ENCODE measurements around the gene SENP8. TPM values are rescaled to one million over a fixed set of nuclear protein-coding genes. Genes with fewer than 3 reads are reported as not detected.

Gene SENP8
- total RNA-seq, 2 experiments from 2014 or later: 3.0 to 3.4 TPM

GRCh38 chr15:72139667-72140066, 21.5 kb downstream of the SENP8 start:
- Mint-ChIP-seq H3K27me3 (no peaks in the 10 kb centered on the region), H3K4me1 (peaks cover 2% of the 10 kb centered on the region), H3K9me3 (ENCODE audit: low read depth) (no peaks in the 10 kb centered on the region), H3K27ac (no peak overlapping the region), H3K36me3 (ENCODE audit: low read depth) (no peaks in the 10 kb centered on the region), H3K4me3 (no peak overlapping the region)
- intact Hi-C loops (cut with DNase I, micrococcal nuclease): no loop called here
- POLR2A ChIA-PET: no interaction called here
- ATAC-seq (no peak), DNase-seq (no peak)
- CTCF ChIA-PET: interaction anchor here (0.6 kb wide), 1 partner anchor 53 kb away, joined by 3 read pairs; no protein-coding TSS in a partner anchor

DNA sequence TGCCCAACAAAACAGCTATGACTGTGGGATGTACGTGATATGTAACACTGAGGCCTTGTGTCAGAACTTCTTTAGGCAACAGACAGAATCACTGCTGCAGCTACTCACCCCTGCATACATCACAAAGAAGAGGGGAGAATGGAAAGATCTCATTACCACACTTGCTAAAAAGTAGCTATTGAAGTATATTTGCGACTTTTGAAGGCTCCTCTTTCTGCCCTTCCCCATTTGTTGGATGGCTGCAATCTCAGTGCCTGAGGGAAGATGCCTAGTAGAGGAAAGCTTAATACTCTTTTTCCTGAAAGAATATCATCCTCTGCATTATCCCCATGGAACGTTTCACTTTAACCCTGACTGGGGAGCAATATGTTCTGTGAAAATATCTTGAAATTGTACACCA, 21.9 kb downstream of the SENP8 start:
- Mint-ChIP-seq H3K9me3 (ENCODE audit: low read depth) (no peaks in the 10 kb centered on the region), H3K27me3 (no peaks in the 10 kb centered on the region), H3K27ac (no peak overlapping the region), H3K4me3 (no peak overlapping the region), H3K4me1 (peaks cover 2% of the 10 kb centered on the region), H3K36me3 (ENCODE audit: low read depth) (no peaks in the 10 kb centered on the region)
- no peak for DNase-seq
- intact Hi-C loops (cut with DNase I, micrococcal nuclease): no loop called here
- ChIA-PET CTCF (interaction anchor here (0.6 kb wide), 1 partner anchor 53 kb away, joined by 3 read pairs; no protein-coding TSS in a partner anchor), POLR2A (no interaction called here)
- no peak for ATAC-seq

- no peaks in the 10 kb centered on the region for H3K36me3 Mint-ChIP-seq (ENCODE audit: low read depth)
- H3K27ac Mint-ChIP-seq: no peak overlapping the region
- H3K4me3 Mint-ChIP-seq: no peak overlapping the region
- ATAC-seq (no peak), DNase-seq (no peak)
- POLR2A ChIA-PET: no interaction called here
- H3K9me3 Mint-ChIP-seq (ENCODE audit: low read depth): no peaks in the 10 kb centered on the region
- no peaks in the 10 kb centered on the region for H3K27me3 Mint-ChIP-seq
- intact Hi-C loops (cut with DNase I, micrococcal nuclease): no loop called here
- CTCF ChIA-PET: interaction anchor here (1.0 kb wide), 1 partner anchor 15 kb away, joined by 3 read pairs; no protein-coding TSS in a partner anchor
- peaks cover 2% of the 10 kb centered on the region for H3K4me1 Mint-ChIP-seq
Observed at GRCh38 chr15:72141171-72142084, 23.2 kb downstream of the SENP8 start.

DNA sequence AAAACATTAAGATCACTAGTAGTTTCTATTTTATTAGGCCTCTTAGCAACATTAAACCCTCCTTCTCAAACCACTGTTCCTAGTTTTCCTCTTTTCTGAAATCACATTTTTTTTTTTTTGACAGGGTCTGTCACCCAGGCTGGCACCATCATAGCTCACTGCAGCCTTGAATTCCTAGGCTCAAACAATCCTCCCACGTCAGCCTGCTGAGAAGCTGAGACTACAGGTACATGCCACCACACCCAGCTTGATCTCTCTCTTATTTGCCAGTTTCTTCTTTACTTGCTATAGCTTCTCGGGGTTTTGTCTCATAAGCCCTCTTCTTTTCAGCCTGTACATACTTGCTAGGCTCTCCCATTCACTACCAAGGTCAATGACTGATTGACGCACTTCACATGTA, 28.0 kb downstream of the SENP8 start:
- H3K27ac Mint-ChIP-seq: no peak overlapping the region
- DNase-seq: no peak
- no peaks in the 10 kb centered on the region for H3K9me3 Mint-ChIP-seq (ENCODE audit: low read depth)
- POLR2A ChIA-PET: no interaction called here
- H3K27me3 Mint-ChIP-seq: no peaks in the 10 kb centered on the region
- no peaks in the 10 kb centered on the region for H3K36me3 Mint-ChIP-seq (ENCODE audit: low read depth)
- CTCF ChIA-PET: interaction anchor here (0.6 to 2.5 kb wide), 5 partner anchors 9 to 348 kb away, joined by 3 to 9 read pairs (median 3); no protein-coding TSS in a partner anchor
- ATAC-seq: no peak
- H3K4me1 Mint-ChIP-seq: peaks cover 2% of the 10 kb centered on the region
- intact Hi-C loops (cut with DNase I, micrococcal nuclease): loop anchor here in 1 of 2 experiments (5.0 kb wide), 1 partner anchor 799 kb away; no protein-coding TSS in a partner anchor
- H3K4me3 Mint-ChIP-seq: no peak overlapping the region

DNA sequence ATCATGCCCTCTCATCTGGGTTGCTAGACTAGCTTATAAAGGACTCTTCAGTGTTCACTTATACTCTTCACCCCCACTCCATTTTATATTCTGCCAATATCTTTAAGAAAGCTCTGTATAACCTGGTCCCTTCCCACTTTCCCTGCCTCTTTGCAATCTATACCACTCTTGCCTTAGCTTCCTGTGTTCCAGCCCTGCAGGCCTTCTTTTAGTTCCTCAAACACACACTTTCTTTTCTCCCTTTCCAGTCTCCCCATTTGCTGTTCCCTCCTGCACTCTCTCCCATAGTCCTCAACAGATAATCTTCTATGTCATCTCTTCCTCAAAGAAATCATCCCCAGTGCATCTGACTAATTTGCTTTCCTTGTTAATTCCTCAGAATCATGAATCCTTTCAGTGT, 28.7 kb downstream of the SENP8 start:
- no peaks in the 10 kb centered on the region for H3K9me3 Mint-ChIP-seq (ENCODE audit: low read depth)
- no peak for ATAC-seq
- no peaks in the 10 kb centered on the region for H3K4me1 Mint-ChIP-seq
- no peak overlapping the region for H3K4me3 Mint-ChIP-seq
- intact Hi-C loops (cut with DNase I, micrococcal nuclease): loop anchor here in 1 of 2 experiments (5.0 kb wide), 1 partner anchor 800 kb away; no protein-coding TSS in a partner anchor
- no peaks in the 10 kb centered on the region for H3K27me3 Mint-ChIP-seq
- no peak overlapping the region for H3K27ac Mint-ChIP-seq
- DNase-seq: no peak
- H3K36me3 Mint-ChIP-seq (ENCODE audit: low read depth): no peaks in the 10 kb centered on the region
- POLR2A ChIA-PET: no interaction called here
- CTCF ChIA-PET: interaction anchor here (0.6 to 2.5 kb wide), 3 partner anchors 9 to 348 kb away, joined by 3 to 9 read pairs (median 3); no protein-coding TSS in a partner anchor

DNA sequence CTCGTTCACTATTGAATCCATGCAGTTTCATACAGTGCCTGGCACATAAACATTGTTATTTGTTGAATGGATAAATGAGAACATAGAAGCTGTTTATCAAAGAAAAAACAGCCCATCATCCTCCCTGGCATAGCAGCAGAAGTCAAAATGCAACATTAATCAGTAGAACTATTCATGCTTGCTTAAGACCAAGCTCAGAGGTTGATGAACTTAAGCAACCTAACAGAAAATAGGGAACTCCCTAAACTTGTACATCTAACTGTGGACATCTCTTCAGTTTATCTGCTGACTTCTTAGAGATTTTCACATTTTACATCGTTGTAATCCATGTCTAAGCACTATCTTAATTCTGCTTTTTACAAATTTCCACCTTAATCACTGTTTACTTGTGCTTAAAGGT, 29.2 kb downstream of the SENP8 start:
- H3K36me3 Mint-ChIP-seq (ENCODE audit: low read depth): no peaks in the 10 kb centered on the region
- ChIA-PET POLR2A (no interaction called here), CTCF (interaction anchor here (2.5 kb wide), 1 partner anchor 8 kb away, joined by 9 read pairs; no protein-coding TSS in a partner anchor)
- H3K9me3 Mint-ChIP-seq (ENCODE audit: low read depth): no peaks in the 10 kb centered on the region
- no peaks in the 10 kb centered on the region for H3K4me1 Mint-ChIP-seq
- intact Hi-C loops (cut with DNase I, micrococcal nuclease): loop anchor here in 1 of 2 experiments (5.0 kb wide), 1 partner anchor 800 kb away; no protein-coding TSS in a partner anchor
- no peak for ATAC-seq
- H3K27ac Mint-ChIP-seq: no peak overlapping the region
- no peaks in the 10 kb centered on the region for H3K27me3 Mint-ChIP-seq
- no peak overlapping the region for H3K4me3 Mint-ChIP-seq
- DNase-seq: no peak

- Mint-ChIP-seq H3K27me3 (peaks cover 2% of the 10 kb centered on the region), H3K36me3 (ENCODE audit: low read depth) (no peaks in the 10 kb centered on the region), H3K4me3 (no peak overlapping the region), H3K27ac (no peak overlapping the region), H3K9me3 (ENCODE audit: low read depth) (no peaks in the 10 kb centered on the region), H3K4me1 (peaks cover 5% of the 10 kb centered on the region)
- ATAC-seq: no peak
- ChIA-PET POLR2A (no interaction called here), CTCF (interaction anchor here (0.8 to 2.3 kb wide), 6 partner anchors 9 to 1730 kb away, joined by 4 to 9 read pairs (median 4); no protein-coding TSS in a partner anchor)
- intact Hi-C loops (cut with DNase I, micrococcal nuclease): no loop called here
- no peak for DNase-seq
Observed at GRCh38 chr15:72153269-72154000, 35.2 kb downstream of the SENP8 start.

GRCh38 chr15:72154316-72154715, 36.1 kb downstream of the SENP8 start:
- Mint-ChIP-seq H3K27ac (no peak overlapping the region), H3K4me1 (peaks cover 5% of the 10 kb centered on the region), H3K4me3 (no peak overlapping the region), H3K9me3 (ENCODE audit: low read depth) (no peaks in the 10 kb centered on the region), H3K27me3 (peaks cover 2% of the 10 kb centered on the region), H3K36me3 (ENCODE audit: low read depth) (no peaks in the 10 kb centered on the region)
- no peak for ATAC-seq
- CTCF ChIA-PET: interaction anchor here (0.7 to 2.3 kb wide), 5 partner anchors 8 to 411 kb away, joined by 3 to 9 read pairs (median 4); no protein-coding TSS in a partner anchor
- no peak for DNase-seq
- intact Hi-C loops (cut with DNase I, micrococcal nuclease): no loop called here
- POLR2A ChIA-PET: no interaction called here

GRCh38 chr15:72155003-72155621, 36.9 kb downstream of the SENP8 start:
- intact Hi-C loops (cut with DNase I, micrococcal nuclease): no loop called here
- Mint-ChIP-seq H3K27ac (no peak overlapping the region), H3K4me1 (peaks cover 5% of the 10 kb centered on the region), H3K36me3 (ENCODE audit: low read depth) (no peaks in the 10 kb centered on the region), H3K4me3 (no peak overlapping the region), H3K9me3 (ENCODE audit: low read depth) (no peaks in the 10 kb centered on the region), H3K27me3 (peaks cover 2% of the 10 kb centered on the region)
- CTCF ChIA-PET: interaction anchor here (0.9 to 3.1 kb wide), 8 partner anchors 8 to 412 kb away, joined by 3 to 44 read pairs (median 4); no protein-coding TSS in a partner anchor
- POLR2A ChIA-PET: no interaction called here
- ATAC-seq: no peak
- no peak for DNase-seq

DNA sequence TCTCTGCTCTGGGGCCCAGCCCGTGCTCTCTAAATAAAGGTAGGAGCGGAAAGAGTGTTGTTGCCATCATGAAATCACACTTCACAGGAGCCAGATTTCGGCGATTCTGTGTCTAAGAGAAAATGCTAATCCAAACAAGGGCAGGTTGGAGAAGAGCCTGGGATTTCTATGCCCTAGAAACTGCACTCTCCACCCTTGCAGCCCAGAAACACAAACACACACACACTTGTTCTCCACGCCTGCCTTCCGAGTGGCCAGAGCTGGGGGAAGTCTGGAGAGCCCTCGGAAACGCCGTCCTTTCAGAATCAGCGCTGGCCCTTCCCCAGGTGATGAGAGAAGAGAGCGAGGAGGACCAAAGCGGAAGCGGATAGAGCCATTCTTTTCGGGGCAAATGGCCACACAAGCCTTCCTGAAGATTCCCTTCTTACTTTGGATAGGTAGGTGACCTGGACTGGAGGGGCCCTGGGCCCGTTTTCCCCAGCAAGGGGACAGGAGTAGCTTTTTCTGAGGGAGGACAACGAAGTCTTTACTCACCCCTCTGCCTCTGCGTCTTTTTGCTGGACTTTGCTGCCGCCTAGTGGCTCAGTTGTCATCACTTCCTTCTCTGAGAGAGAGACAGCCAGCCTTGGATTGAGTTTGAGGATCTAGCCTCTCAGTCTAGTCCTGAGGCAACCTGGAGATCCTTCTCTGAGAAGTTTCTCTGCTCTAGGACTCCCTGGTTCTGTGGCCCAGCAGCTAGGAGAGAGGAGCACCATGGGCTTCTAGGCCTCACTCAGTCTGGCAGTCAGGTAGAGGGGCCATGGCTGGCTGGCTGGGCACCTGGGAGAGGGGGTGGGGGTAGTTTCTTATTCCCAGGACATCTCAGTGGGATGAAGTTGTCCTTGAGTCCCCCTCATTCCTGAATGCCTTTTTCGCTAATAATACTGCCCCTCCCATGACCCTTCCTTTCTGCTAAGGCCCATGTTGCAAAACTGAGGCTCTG, 37.7 kb downstream of the SENP8 start:
- CTCF ChIA-PET: interaction anchor here (0.5 to 3.1 kb wide), 31 partner anchors 9 to 417 kb away, joined by 3 to 44 read pairs (median 4); partner anchors contain the start of genes GRAMD2A, MYO9A and SENP8
- POLR2A ChIA-PET: interaction anchor here (0.5 kb wide), 1 partner anchor 187 kb away, joined by 3 read pairs; no protein-coding TSS in a partner anchor
- Mint-ChIP-seq H3K4me3 (peak overlapping the region; percentile 53), H3K36me3 (ENCODE audit: low read depth) (no peaks in the 10 kb centered on the region), H3K27ac (peak overlapping the region; percentile 7), H3K4me1 (peaks cover 5% of the 10 kb centered on the region), H3K27me3 (peaks cover 2% of the 10 kb centered on the region), H3K9me3 (ENCODE audit: low read depth) (no peaks in the 10 kb centered on the region)
- ATAC-seq: peak; percentile 95
- DNase-seq: peak; percentile 90
- intact Hi-C loops (cut with DNase I, micrococcal nuclease): loop anchor here (1.0 kb wide), 3 partner anchors 354 to 412 kb away; no protein-coding TSS in a partner anchor
